ENCODE measurements around the gene UBE3B.

UBE3B gene

DNA sequence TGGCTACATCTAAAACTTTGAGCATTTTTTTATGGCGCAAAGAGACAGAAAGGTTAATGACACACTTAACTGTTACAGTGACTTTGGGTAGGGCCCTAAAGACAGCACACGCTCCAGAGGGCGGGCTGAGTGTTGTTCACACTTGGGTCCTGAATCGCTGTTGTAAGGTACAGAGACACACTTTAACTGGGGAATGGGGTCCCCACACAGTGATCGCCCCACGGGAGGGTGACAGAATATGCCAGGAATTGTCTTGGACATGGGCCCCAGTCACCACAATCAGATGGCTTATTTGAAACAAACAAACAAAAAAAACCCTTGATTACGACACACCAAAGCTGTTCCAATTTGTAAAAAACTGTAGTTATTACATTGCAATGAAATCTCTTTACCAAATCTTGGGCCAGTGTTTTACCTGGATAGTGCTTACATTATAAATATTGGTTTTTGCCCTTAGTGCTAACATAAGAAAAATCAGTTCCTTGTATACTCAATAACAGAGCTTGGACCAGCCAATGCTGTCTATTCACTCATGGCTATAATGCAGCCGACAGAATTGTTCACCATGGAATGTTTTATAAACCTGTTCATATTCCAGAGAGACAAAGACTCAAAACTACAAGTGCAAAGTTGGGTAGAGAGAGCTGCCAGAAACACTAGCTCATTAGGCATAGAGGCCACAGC is 28.6 kb upstream of the UBE3B start:
- no peak for DNase-seq (ENCODE audit: low read depth)

DNA sequence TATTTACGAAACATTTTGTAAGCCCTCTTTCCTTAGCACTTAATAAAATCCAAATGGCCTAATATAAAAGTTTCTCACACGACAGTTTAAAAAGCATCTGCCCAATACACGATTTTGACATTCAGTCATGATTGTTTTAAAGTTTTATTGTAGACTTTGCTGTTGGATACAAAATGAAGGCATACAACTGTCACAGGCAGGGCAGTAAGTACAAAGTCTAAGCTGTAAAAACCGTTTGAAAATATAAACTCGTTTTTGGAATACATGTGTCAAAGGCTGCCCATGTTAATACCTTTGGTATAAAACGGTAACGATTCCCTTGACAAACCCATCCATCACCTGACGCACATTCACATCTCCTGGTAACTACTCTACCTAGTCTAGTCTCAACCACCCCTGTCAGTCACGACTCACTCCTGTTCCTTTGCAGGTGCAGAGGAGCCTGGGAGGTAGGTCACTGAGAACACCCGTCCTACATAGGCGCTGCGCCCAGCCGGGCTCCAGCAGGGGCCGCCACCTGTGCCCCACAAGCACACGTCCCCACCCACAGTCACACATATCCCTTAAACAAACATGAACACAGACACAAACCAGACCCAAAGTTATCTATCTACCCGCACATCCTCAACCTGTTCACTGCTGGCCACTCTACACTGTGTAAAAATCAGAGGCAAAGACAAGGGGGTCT is 27.4 kb upstream of the UBE3B start:
- no peak for DNase-seq (ENCODE audit: low read depth)

DNA sequence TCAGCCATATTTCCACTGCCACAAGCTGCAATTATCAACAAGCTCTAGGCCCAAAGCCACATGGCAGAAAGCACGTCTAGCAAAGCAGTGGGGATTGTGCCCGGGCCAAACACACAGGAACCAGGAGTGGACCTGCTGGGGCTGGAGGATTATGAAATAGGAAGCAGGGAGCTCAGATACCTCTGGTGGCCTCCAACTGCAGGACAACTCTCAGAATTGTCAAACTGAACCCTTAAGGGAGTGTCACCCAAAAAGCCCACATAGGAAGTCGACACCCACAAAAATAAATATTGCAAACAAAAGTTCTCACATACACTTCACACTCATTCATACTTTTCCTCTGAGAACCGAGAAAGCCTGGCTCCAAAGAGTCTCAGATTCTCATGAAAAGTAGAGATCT is 26.5 kb upstream of the UBE3B start:
- DNase-seq (ENCODE audit: low read depth) = no peak

DNA sequence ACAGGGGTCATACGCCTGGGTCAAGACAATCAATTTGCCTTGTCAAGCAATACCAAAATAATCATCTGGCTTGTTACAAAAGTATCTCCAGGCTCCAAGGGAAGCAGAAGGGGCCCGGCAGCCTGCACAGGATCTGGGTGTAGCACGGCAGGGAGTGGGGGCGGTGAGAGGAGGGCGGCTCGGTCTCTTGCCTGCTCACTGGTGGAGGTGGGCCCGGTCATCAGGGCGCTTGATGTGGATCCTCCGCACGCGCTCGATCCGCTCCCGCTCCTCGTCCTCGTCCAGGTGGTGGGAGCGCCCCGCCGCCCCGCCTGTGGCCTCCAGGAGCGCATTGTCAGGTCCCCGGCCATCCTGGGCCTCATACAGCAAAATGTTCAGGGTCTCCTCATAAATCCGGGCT is 26.0 kb upstream of the UBE3B start:
- DNase-seq (ENCODE audit: low read depth) = no peak

DNA sequence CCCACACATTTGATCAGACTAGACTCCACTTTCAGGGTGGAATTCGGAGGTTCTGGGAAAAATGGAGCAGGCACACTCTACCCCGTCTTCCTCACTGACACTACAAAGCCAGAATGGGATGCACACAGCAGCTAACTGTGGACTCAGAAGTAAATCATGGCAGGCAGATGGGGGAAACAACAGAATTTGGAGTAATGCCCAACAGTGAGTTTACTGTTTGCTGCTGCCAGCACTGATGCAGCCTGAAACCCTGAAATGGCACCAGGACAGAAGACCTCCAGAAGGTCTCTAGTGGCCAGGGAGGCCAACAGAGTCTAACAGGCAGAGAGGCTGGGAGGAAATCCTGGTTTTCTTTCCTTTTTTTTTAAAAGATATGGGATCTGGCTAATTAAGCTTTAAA is 24.9 kb upstream of the UBE3B start:
- no peak for DNase-seq (ENCODE audit: low read depth)

DNA sequence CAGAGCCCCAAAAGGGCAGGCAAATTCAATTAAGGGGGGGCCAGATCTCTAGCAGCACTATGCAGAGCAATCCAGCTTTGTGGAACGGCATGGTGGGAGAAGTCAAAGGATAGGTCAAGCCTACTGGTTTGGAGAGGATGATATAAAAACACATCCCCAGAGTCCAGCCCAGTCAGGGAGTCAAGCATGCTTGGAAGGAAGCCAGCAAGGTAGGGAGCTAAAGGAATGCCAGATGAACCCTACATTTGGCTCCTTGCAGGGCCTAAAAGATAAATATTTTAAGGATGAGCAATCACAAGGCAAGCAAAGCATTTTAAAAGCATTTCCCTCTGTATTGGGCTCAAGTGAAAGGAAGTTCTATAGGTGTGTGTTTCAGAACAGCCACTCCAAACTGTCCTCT is 21.7 kb upstream of the UBE3B start:
- no peak for DNase-seq (ENCODE audit: low read depth)

DNA sequence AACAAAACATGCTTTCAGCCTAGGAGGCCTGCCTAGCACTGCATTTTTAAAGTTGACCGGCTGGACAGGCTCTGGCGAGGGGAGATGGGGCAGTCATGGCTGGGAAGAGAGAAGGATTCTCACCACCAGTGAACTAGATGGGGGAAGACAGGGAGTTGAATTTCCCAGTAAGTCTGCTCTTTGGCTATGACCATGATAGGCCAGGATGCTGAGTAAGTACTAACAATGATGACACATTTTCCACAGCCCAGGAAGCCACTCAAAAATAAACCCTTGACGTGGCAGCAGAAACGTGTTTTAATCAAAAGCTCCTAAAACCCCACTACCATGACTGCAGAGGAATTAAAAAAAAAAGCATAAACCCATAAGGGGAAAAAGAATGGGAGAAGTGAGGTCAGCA is 19.3 kb upstream of the UBE3B start:
- DNase-seq (ENCODE audit: low read depth) = no peak

DNA sequence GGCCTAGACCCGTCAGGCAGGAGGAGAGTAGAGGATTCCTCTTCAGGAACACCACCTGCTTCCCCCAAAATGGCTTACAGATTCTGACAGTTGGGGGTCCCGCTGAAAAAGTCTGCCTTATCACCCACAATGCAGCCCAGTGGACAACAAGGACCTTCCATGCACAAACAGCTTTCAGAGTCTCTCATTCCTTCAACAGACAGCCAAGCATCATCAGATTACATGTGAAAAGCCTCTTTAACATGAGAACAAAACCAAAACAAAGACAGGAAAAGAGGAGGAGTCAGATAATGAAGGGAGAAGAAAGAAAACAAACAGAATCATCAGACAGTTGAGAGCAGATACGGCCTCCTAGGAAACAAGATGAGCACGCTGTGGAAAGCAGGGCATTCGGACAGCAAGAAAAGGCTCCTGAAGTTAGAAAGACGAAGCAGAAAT is 18.6 kb upstream of the UBE3B start:
- no peak for DNase-seq (ENCODE audit: low read depth)

DNA sequence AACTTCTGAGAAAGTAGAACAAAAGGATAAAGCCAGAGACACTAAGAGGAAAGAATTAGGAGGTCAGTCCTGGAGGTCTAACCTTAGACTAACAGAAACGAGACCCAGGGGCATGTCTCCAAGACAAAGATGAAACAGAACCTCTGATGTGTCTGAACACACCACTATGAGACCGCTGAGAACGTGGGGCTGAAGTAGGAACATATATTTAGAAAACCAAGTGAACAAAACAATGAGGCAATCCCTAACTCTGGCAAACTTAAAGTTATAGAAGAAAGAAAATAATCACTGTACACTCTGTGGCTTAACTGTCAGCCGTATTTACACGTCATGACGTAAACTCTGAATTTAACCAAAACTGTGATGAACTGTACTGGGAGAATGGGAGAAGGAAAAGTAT is 18.2 kb upstream of the UBE3B start:
- DNase-seq (ENCODE audit: low read depth) = no peak

DNA sequence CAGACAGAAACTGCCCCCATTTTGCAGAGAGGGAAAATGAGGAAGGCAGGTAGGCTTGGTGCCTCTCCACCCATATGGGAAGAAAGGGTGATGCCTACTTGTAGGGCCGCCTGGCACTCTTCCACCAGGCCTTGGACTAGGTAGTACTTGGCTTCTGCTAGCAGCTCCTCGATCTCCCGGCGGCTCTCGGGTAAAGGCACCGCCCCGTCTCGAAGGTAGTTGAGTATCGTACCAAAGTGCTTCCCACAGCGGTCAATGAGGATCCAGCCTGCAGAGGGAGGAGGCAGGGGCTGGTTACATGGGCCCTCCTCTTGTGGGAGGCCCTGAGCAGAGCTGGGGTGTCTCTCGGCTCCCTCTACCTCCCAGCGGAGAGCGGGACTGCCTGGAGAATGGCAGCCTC is 16.9 kb upstream of the UBE3B start:
- no peak for DNase-seq (ENCODE audit: low read depth)

DNA sequence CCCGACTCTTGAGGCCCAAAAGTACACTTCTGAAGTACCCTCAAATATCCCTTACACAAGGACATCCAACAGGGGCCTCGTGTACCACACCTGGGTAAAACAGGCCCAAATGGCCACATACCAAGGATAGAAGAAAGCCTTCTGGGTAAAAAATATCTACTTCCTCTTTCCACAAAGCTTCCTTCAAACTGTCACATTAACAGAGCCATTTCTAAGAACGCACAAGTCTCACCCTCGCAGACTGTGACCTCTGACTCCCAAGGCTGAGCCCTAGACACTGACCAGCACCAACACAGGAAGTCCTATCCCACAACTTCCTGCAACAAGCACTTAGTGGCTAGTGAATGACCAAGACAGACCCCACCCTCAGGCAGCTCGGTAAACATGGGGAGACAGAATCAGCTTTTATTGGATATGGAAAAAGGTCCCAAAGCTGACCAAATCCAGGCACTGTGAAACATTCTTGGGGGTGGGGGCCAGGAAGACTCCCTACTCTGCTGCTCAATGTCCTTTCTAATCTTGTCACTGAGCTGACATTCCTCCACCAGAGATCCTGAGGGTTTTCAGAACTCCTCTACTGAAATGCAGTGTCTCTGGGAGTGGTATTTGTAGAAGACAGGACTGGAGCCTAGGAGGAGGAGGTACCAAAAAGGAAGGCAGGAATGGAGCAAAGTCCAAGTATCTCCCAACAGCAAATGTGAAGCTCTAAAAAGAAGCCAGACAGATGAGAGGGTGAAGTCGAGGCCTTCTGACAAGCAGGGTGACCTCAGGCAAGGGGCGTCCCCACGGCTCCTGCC is 16.2 kb upstream of the UBE3B start:
- DNase-seq (ENCODE audit: low read depth) = no peak

DNA sequence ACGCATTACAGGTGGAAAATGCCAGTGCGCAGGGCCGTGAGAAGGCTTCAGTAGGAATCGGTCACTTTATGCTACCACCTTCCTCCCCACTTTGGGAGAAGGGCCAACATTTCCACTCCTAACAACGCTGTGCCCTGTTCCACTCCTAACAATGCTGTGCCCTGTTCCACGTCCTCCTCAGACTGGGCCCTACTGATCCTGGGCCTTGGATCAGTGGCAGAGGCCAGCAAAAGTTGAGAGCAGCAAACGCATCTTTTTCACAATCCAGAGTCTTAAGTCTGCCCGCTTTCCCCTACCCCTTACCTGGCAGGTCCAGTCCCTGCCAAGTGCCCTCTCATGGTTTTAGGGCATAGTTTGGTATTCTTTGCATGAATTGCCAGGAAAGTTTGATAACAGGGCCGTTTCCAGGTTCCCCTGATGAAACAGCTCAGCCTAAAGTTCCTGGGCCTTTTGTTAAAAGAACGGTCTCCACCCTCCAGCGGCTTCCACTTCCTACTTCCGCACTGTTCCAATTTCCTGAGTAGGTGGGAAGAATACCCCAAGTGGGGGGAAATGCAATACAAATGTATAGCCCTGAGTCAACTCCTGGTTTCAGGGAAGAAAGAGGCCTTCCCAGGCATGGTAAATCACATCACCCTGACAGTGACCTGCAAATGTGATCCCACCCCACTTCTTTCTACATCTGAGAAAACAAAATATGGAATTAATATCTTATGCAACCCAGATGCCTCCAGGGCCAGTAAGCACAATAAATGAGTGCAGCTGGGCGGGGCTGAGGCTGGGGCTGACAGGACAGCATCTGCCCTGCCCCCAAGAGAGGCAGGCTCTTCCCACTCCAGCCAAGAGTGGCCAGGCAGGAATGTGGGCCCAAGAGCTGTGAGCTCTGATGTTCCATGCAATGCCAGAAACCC is 15.3 kb upstream of the UBE3B start:
- DNase-seq (ENCODE audit: low read depth) = no peak

DNA sequence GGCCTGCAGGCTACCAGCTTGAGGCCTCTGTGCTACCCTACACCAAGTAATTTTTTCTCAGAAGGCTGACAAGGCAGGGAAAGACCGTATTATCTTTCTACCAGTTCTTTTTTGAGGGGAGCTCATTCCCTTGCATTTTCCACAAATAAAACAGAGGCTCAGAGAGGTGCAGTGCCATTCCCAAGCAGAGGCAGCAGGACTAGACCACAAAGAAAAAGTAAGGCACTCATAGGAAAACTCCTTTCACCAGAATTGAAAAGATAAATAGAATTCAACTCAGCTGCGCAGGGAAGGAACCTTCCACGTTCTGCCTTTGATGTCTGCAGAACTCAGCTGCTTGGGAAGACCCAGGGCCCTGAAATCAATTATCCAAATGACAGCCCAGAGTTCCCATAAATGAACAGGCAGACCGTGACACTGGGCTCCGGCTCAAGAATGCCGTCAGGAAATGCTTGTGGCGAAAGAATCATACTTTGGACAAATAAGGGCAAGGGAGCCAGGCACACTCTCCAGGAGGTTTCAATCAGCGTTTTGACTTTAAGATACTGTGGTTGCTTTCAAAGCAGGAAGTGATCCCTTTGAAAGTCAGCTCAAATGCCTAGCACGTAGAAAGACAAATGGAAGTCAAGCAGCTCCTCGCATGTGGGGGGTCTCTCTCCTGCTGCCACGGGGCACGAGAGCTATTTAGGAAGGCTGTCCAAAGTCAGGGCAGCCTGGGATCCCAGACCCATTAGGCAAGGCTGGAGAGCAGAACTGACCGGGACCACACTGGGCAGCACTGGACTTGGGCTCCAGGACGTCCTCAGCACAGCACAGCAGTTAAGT is 14.4 kb upstream of the UBE3B start:
- DNase-seq (ENCODE audit: low read depth) = no peak

DNA sequence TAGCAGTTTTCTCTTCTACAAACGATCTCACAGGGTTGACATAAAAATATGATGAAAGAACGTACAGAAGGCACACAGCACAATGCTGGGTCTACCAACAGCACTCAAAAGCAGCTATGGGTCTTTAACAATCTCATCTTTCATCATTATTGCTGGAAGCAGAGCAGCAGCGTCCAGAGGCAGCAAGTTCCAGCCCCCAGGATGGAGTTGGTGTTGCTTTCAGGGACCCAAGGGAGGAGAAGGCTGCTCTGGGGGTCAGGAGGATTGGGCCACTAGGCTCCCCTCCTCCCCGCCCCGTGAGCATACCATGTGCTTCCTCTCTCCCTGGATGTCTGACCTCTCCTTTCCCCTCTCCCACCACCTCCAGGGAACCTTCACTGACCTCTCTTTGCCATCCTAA is 13.7 kb upstream of the UBE3B start:
- no peak for DNase-seq (ENCODE audit: low read depth)

DNA sequence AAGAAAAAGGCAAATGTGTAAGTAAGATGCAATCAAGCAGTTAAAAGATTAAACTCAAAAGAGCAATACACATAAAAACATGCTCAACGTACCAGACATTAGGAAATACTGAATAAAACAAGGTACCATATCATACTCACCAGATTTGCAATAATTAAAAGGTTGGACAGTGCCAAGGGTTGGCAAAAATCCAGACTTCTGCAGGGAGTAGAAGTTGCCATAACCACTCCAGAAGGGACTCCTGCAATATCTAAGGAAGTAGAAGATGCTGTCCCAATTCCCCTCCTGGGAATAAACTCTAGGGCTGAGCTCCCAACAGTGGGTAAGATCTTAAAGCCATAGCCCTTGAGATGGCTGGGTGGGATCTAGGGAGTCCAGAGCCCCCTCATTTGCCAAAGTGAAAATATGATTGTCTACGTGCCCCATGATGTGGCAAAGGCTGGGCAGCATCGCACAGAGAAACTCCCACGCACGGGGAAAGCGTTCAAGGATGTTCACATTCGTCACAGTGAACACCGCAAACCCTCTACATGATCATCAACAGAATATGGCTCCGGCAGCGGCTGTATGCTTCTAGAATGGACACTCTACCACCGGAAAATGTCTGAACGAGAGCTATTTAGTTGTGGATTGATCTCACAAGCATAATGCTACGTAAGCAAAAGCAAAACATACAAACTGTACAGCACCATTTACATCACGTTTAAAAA is 12.6 kb upstream of the UBE3B start:
- DNase-seq (ENCODE audit: low read depth) = no peak

DNA sequence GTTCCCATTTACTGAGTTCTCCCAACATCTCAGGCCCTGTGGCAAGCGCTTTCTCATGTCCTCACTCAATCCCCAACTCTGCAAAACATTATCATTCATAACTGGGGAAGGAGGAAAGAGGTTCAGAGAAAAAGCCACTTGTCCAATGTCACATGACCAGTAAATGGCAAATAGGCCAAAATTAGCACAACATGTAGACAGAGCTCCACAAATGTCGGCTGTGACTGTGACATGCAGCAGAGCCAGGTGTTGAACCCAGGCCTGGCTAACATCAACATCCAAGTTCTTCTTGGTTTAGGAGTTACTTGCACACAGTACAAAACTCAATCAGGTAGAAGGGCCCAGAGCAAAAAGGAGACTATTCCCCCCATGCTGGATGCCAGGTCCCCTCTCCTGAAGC is 11.1 kb upstream of the UBE3B start:
- DNase-seq (ENCODE audit: low read depth) = no peak

DNA sequence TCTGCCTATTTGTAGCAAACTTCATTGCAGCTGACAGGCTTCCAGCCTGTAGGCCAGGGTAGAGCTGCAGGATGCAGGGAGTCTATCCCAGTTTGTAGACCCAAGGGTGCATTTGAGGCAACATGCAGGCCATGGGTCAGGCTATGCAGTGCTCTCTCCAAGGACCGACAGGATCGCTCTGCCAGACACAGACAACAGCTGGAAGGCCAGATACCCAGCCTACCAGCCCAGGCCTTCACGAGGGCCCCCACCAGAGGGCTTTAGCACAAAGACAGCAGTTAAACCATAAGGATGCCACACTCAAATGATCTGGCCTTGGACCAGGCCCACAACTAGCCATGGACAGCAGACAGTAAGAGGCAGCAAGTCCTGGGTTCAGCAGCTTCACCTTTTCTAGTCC is 10.6 kb upstream of the UBE3B start:
- no peak for DNase-seq (ENCODE audit: low read depth)

DNA sequence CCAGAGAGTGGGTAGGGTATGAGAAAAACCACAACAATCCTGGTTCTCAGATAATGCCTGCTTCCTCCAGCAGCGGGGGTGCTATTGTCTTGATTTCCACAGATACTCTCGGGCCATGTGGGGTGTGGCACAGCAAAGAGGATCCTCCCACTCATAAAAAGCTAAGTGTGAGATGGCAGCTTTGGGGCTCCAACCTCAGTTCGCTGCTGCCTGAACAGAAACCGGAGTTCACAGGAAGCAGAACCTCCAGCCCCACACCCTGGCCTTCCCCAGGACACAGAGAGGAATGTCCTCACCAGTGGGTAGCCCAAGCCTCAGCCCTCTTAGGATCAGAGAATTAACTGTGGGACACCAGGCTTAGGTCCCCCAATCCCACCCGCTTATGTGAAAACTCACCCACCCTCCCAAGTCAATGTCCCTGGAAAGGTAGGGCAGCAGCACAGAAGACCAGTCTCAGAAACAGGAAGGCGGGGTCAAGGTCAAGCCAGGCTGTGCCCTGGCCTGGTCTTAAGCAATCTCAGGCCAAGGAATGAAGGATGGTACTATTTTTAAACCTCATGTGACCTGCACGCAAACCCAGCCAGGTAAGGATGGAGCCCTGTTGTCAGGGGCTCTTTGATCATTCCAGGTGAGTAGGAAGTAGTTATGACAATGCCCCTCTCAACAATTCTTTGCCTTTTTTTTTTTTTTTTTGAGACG is 9.3 kb upstream of the UBE3B start:
- DNase-seq (ENCODE audit: low read depth) = no peak

DNA sequence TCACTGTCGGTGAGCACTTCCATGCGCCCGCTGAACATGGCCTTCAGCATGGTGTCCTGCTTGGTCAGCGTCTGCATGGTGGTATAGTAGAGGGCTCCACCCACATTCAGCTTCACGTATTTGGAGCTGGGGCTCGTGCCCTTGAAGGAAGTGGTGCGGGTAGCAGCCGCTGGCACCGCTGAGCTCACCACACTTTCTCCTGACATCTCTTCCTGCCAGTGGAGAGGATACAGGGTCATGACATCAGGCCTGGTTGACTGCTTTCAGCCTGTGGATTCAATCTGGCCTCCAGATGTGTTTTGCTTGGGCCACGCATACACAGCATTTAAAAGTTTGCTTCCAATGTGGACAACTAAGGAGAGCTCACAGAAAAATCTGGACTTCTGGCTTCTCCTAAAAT is 7.9 kb upstream of the UBE3B start:
- DNase-seq (ENCODE audit: low read depth) = no peak

DNA sequence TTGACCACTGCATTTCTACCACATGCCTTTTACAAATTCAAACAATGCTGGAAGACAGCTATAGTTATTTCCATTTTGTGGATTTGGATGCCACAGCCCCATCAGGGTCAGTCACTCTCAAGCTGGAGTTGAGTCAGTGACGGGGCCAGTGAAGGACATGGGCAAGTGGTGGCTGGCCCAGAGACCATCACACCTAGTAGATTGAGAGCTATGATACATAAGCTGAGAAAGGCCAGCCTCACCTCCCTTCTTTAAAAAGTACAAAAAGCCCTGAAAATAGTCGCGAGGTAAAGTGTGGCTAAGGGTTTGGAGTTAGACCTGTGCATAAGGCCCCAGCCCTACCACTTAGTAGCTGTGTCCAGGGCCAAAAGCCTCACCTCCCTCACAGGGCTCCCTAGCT is 4.4 kb upstream of the UBE3B start:
- DNase-seq (ENCODE audit: low read depth) = no peak
